Measurements from ENCODE around the gene PRDX4.

Gene PRDX4

GRCh38 chrX:23704673-23705206, 37.4 kb downstream of the PRDX4 start:
- Mint-ChIP-seq H3K27ac (no peak overlapping the region), H3K36me3 (ENCODE audit: insufficient read depth) (peaks cover 61% of the 10 kb centered on the region), H3K9me3 (no peaks in the 10 kb centered on the region), H3K4me3 (no peak overlapping the region), H3K27me3 (no peaks in the 10 kb centered on the region), H3K4me1 (ENCODE audit: low read depth in 2 of 2) (no peaks in the 10 kb centered on the region)
- ATAC-seq (replicated peaks) (no peak), DNase-seq (no peak)

DNA sequence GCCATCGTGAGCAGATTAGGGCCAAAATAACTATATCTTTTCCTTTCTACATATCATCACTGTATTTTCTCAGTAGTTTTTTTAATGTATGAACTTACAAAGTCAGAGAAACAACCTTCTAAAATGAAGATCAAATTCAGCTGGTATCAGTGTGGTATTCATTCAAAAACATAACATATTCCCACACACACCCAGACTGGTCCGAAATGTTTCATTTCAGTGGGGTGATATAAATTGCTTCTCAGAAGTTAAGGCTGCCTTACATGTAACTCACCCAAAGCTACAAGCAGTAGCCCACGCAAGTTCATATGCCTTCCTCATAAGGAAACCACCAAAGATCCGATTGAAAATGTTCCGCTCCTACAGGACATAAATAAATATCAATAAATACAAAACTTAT, 37.9 kb downstream of the PRDX4 start:
- ATAC-seq (replicated peaks), result no peak
- DNase-seq, result no peak
- no peaks in the 10 kb centered on the region for H3K9me3 Mint-ChIP-seq
- no peak overlapping the region for H3K4me3 Mint-ChIP-seq
- H3K27ac Mint-ChIP-seq, result no peak overlapping the region
- H3K36me3 Mint-ChIP-seq (ENCODE audit: insufficient read depth), result peaks cover 61% of the 10 kb centered on the region
- no peaks in the 10 kb centered on the region for H3K27me3 Mint-ChIP-seq
- no peaks in the 10 kb centered on the region for H3K4me1 Mint-ChIP-seq (ENCODE audit: low read depth in 2 of 2)

DNA sequence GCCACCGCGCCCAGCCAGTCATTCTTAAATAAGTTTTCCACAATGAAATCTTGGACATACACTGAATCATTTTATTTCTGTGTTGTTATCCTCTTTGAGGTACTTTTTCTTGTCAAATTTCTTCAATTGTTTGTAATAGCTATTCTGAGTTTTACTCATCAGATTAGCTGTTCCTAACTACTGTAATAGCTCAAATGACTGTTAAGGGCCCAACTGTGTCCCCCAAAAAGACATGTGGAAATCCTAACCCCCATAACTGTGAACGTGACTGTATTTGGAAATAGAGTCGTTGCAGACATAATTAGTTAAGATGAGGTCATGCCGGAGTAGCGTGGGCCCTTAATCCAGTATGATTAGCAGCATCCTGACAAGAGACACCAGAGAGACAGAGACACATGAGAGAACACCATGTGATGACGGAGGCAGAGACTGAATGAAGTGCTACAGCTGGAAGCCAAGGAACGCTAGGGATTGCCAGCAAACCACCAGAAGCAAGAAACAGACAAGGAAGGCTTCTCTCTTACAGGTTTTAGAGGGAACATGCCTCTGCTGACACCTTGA, 52.9 kb downstream of the PRDX4 start:
- Mint-ChIP-seq H3K36me3 (ENCODE audit: insufficient read depth) (peaks cover 50% of the 10 kb centered on the region), H3K4me1 (ENCODE audit: low read depth in 2 of 2) (peaks cover 1 to 4% of the 10 kb centered on the region in 2 donors), H3K27me3 (no peaks in the 10 kb centered on the region), H3K9me3 (no peaks in the 10 kb centered on the region), H3K4me3 (no peak overlapping the region), H3K27ac (no peak overlapping the region)
- no peak for DNase-seq
- ATAC-seq (replicated peaks), result no peak

GRCh38 chrX:23726191-23726590, 58.9 kb downstream of the PRDX4 start:
- DNase-seq (no peak), ATAC-seq (replicated peaks) (no peak)

GRCh38 chrX:23727206-23727605, 59.9 kb downstream of the PRDX4 start:
- ATAC-seq (replicated peaks) (no peak), DNase-seq (no peak)
- Mint-ChIP-seq H3K27me3 (no peaks in the 10 kb centered on the region), H3K9me3 (no peaks in the 10 kb centered on the region), H3K4me3 (no peak overlapping the region), H3K4me1 (ENCODE audit: low read depth in 2 of 2) (no peaks in the 10 kb centered on the region), H3K27ac (peak overlapping the region in 1 of 2 donors; percentile 79), H3K36me3 (ENCODE audit: insufficient read depth) (peaks cover 60% of the 10 kb centered on the region)

More at GRCh38 chrX:23726191-23726590, 58.9 kb downstream of the PRDX4 start:
- Mint-ChIP-seq H3K36me3 (ENCODE audit: insufficient read depth) (peaks cover 65% of the 10 kb centered on the region), H3K9me3 (no peaks in the 10 kb centered on the region), H3K4me1 (ENCODE audit: low read depth in 2 of 2) (no peaks in the 10 kb centered on the region), H3K4me3 (no peak overlapping the region), H3K27ac (peak overlapping the region in 1 of 2 donors; percentile 57), H3K27me3 (no peaks in the 10 kb centered on the region)

DNA sequence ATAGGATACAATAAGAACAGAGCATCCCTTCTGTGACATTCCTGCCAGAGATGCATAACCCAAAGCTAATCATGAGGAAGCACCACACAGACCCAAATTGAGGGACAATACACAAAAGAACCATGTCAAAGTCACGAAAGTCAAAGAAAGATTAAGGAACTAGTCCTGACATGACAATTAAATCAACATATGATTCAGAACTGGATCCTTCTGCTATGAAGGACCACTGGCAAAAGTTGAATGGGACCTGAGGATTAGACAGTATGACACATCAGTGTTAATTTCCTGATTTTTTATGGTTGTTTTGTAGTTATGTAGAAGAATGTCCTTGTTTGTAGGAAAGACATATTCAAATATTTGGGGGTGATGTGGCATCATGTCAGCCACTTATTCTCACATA, 61.9 kb downstream of the PRDX4 start:
- H3K27ac Mint-ChIP-seq, result no peak overlapping the region
- no peak for ATAC-seq (replicated peaks)

GRCh38 chrX:23731951-23732350, 64.7 kb downstream of the PRDX4 start:
- Mint-ChIP-seq H3K4me3 (no peak overlapping the region), H3K4me1 (ENCODE audit: low read depth in 2 of 2) (peaks cover 4 to 15% of the 10 kb centered on the region in 2 donors), H3K9me3 (no peaks in the 10 kb centered on the region), H3K36me3 (ENCODE audit: insufficient read depth) (peaks cover 44% of the 10 kb centered on the region), H3K27me3 (no peaks in the 10 kb centered on the region), H3K27ac (peak overlapping the region in 1 of 2 donors; percentile 85)
- no peak for DNase-seq
- ATAC-seq (replicated peaks), result no peak

More for the DNA sequence above, 61.9 kb downstream of the PRDX4 start:
- H3K9me3 Mint-ChIP-seq, result no peaks in the 10 kb centered on the region
- H3K4me3 Mint-ChIP-seq, result no peak overlapping the region
- peaks cover 52% of the 10 kb centered on the region for H3K36me3 Mint-ChIP-seq (ENCODE audit: insufficient read depth)
- H3K27me3 Mint-ChIP-seq, result no peaks in the 10 kb centered on the region
- no peak for DNase-seq
- H3K4me1 Mint-ChIP-seq (ENCODE audit: low read depth in 2 of 2), result peaks cover 4 to 8% of the 10 kb centered on the region in 2 donors

GRCh38 chrX:23732704-23733103, 65.4 kb downstream of the PRDX4 start:
- Mint-ChIP-seq H3K36me3 (ENCODE audit: insufficient read depth) (peaks cover 41% of the 10 kb centered on the region), H3K27ac (peak overlapping the region; percentile 13 to 85), H3K27me3 (no peaks in the 10 kb centered on the region), H3K4me1 (ENCODE audit: low read depth in 2 of 2) (peaks cover 4 to 15% of the 10 kb centered on the region in 2 donors), H3K4me3 (no peak overlapping the region), H3K9me3 (no peaks in the 10 kb centered on the region)
- DNase-seq (no peak), ATAC-seq (replicated peaks) (peak; percentile 33)

All from effector memory CD8-positive, alpha-beta T cell (primary cell).